HG02798 (cell line): ENCODE measurements around the gene YIPF5.

Experiments
- ATAC-seq: cut with Tn5 transposase; IDR thresholded peaks from one replicate; pipeline ENCODE4 v1.9.1; 2021; ENCODE audit warnings: mild to moderate bottlenecking; ENCODE audit not compliant: unreplicated experiment, poor library complexity

YIPF5 gene

DNA sequence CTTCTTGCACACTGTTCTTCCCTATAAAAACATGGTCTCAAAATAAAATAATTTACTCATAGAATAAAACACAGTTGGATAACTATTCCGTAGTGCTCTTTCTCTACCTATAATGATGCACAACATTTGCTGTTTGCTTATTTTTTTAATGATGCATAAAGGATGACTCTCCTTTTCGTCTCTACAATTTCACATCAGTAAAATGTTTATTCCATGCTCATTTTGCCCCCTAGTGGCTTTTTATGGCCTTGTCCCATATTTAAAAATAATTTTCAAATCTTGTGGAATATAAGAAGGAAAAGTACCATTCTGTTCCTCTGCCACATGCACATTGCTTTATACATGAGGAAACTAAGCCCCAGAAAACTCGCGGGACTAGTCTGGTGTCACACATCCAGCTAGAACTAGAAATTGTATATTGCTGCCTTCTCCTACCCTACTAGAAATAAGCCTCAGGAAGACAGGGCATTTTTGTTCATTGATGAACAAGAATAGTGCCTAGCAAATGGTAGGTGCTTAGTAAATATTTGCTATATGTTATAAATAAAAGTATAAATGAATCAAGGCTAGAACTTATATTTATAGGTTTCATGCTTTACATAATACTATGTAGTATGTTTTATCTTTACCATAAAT lies 12.9 kb upstream of the YIPF5 start:
- ATAC-seq: no peak

DNA sequence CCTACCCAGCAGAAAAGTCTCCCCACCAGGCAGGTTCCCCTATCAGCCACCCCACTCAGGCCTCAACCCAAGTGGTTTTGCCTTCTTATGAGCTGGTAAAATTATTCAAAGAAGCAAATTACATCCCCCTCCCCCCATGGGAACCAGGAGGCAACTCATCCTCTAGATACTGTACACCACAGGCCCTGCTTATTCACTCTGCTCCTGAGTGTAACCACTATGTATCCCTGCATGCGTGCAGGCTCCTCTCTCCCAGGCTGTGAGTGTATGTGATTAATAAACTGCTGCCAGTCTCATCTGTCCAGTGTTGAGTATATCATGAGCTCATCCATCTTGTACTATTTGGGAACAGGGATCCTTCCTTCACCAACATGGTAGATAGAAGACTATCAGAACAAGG lies 8.8 kb upstream of the YIPF5 start:
- ATAC-seq: no peak

DNA sequence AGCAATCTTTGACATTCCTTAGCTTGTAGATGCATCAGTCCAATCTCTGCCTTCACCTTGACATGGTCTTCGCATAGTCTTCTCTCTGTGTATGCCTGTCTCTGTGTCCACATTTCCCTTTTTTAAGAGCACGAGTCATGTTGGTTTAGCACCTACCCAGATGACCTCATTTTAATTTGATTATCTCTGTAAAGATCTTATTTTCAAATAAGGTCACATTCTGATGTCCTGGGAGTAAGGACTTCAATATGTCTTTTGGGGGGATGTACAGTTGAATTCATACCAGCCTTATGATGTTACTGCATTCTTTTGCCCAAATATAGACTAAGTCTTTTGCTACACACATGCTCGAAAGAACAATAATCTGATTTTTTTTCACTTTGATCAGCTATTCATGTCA lies 7.1 kb upstream of the YIPF5 start:
- ATAC-seq: no peak

DNA sequence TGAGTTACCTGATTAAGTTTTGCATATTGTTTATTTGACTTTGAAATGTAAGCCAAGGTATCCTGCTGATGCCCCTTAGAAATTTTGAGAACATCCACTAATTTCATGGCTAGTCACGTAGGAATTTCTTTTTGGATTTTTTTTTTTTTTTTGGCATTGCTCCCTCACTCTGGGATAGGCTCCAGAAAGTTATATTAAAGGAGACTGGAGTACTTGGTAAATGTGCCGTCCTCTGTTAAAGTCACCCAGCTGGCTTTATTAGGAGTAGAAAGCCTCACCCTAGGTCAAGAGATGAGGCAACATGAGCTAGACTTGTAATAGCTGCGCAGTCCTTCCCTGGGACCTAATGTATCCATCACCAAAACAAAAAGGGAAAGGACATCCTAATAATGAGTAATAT lies 3.3 kb upstream of the YIPF5 start:
- ATAC-seq: no peak

DNA sequence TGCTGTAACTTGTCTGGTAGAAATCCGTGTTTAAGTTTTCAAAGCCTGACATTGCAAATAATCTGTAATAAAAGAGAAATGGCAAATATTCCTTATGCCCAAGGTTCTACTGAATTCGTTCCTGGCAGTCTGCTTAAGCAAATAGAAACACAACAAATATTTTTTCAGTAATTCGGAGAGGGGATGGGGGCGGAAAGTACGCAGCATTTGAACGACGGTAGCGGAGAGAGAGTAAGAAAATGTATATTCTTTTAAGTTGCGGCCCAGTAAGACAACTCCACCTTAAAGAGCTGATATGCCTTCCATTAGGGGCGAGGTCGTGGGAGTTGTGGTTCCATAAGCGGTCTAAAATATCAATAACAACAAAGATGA lies 569 bp downstream of the YIPF5 start:
- no peak for ATAC-seq

DNA sequence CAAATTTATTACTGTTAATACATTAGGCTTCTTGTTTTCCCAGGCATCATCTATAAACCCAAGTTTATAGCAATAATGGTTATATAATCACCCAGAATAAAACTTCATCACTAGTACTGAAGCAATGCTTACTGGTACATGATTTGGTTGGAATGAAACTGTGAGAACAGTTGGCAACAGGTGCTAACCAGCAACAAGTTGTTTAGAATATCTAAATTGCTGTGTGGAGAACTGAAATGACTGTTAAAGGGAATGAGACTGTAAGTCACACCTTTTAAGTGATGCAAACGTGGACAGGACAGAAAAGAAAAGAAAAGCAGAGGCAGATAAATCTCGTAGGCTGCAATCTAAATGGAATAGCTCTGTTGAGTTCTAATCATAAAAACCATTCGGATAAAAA lies 2.5 kb downstream of the YIPF5 start:
- ATAC-seq: no peak

DNA sequence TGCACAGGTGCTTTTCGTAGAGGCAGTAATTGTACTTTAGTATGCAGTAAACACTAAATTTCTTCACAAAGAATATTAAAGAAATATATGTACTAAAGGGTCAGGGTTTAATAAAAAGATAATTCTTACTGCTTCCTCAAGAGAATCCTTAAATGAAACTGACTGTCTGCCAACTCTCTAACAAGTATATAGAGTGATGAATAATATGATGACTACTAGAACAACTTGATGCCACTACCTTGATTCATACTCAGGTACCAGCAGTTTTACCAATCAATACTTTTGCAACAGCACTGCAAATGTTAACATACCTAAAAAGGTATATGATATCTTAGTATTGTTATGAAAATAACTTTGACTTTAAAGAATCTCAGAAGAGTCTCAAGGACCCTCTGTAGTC lies 3.8 kb downstream of the YIPF5 start:
- no peak for ATAC-seq

DNA sequence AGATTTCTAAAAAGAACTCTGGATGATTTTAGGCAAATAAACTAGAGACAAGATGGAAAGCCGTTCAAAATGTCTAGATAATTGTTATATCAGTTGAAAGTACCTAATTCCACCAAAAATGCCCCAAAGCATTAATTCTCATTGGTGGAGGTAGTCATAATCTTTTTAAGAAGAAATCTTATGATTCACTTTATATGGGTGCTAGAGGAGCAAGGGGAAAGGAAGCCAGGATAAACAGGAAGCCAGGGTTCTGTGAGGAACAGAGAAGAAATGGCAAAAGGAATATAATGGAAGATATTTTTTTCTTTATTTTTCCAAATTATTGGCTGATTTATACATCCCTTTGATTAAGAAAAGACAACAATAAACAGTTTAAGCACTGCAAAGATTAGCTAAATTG lies 7.8 kb downstream of the YIPF5 start:
- no peak for ATAC-seq

DNA sequence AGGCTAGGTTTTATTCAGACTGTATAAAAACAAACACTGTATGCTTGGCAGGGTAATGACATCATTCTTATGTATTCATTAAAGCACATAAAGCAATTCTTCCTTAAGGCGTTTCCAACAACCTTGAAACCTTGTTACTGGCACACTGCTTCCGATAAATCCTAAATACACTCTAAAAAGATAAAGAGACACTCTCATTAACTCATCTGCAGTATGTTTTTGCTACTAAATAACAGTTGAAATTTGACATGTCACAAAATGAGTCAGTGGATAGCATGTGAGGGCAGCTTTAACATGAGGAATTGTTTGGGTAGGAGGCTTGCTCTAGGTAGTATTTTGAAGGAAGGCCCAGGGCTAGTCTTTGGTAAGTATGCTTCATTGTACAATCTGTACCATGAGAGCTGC lies 13.7 kb downstream of the YIPF5 start:
- no peak for ATAC-seq

DNA sequence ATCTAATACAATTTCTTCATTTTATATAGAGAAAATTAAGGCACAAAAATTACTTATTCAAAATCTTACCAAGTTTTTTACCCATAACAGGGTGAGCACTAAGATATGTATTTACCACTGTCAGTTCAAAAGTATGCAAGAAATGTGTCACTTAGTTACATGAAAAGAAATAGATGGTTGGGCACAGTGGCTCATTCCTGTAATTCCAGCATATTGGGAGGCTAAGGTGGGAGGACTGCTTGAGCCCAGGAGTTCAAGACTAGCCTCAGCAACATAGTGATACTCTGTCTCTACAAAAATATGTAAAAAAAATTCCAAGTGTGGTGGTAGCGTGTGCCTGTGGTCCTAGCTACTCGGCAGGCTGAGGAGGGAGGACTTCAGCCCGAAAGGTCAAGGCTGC lies 19.4 kb downstream of the YIPF5 start:
- ATAC-seq: no peak

DNA sequence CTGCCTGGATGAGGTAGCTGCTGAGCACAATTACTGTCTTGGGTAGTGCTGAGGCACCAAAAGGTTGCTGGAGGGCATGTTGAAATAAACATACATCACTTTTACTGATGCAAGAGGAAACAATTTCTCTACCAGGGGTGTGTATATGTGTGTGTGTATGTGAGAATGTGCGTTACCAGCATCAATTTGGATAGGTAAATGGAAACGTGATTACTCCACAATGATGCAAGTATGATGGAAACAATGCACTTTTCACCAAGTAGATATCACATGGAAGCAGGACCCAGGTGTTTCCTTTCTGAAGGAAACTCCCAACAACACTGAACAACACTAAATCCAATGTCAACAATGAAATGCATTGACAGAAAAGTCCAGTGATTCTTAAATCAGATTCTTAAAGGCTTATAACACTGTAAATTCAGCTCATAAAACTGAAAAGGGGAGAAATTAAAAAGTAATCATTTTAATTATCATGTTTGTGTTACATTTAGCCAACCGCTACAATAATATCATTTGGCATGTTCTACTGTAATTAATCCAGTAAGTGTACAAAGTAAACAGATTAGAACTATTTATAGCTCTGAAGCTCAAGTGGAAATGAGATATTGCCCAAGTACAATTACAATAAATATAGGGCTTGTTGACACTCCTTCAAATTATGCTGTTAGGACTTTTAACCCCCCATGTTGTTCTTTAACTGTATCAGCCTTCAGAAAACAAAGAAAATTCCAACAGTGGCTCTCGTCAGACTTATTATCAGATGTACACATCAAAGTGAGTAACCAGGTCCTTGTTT lies 25.3 kb downstream of the YIPF5 start:
- ATAC-seq: no peak

DNA sequence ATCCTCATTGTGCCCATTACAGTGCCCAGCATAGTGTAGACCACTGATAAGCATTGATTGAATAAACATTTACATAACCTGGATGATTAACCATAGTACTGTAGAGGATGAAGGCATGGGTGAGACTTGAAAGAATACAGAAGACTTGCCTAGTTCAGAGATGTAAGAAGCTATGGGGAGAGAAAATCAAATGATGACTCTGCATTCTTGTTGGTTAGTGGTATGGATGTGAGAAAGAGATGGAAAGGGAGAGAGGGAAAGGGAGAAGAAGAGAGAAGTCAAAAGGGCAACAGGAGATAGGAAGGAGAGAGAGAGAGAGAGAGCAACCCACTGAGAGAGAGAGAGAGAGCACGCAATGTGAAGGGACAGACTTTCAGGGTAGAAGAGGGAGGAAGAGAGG lies 26.8 kb downstream of the YIPF5 start:
- no peak for ATAC-seq

DNA sequence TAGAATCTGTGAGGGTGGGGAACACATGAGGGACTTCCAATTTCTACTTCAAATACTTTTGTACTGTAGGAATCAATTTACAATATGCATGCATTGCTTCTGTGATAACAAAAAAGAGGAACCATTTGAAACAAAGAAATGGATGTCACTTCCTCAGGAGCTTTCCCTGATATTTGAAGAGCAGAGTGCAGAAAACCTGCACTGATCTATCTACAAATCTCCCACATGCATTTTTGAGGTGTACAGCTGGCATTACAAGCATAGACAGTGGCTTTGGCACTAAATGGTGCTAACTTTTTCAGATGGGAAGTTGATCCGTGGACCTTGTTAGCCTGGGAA lies 27.7 kb downstream of the YIPF5 start:
- no peak for ATAC-seq

DNA sequence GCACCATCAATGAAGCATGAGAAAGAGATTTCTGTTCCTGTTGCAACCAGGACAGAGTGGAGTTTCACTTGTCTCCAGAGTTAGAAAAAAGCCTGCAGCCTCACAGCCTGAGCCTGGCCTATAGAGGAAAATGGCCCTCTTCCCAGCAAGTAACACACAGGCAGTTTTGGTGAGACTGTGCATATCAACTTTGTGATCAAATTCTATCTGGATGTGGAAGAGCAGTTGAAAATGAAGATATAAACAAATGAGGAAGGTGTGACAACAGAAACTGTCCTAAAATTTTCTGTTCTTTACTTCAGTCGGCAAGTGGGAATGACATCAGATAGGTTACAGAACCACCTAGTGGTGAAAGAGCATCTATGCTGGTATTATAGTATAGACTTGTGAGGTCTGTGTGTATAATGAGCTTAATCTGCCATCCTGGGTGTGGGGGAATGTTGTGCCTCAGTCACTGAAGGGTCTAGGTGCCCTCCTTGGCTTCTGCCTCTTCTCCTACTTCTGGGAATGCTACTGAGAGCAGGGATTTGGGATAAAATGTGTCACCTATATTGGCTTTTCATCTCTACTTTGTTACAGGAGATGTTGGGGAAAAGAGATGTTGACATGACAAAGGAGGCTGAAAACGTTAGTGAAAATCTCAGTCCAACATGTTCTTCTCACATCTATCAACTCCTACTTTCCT lies 28.2 kb downstream of the YIPF5 start:
- ATAC-seq: peak; percentile 95

DNA sequence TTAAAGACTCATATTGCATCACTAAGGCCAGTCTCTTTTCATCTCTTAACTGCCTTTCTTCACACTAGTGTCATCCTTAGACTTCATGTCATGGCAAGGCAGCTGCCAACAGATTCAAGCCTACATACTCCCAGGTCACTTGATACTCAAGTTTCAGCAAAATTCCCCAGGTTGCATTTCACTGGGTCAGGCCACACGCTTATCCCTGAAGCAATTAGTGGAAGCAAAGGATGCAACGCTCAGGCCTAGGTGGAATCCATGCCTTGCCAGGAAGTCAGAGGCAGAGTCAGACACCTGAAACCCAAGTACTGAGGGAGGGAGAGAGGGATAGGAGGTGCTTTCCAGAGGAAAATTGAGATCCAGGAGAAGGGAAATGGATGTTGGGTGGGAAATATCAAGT lies 28.9 kb downstream of the YIPF5 start:
- ATAC-seq: no peak

DNA sequence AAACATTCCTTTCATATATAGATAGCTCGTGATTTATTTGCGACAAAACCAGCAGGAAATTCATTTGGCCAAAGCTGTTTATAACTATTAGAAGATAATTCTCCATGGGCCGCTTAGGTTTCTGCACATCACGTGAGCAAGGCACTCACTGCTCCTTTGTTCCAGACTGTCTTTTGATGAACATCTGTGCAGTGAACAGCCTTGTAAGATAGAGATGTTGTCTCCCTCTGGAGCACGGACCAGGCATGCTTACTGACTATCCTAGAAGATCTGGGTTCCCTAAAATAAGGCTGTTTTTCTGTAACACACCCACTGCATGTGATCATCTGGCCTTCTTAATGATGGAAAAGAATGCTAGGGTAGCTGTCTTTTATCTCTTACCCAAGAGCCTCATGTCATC lies 30.9 kb downstream of the YIPF5 start:
- no peak for ATAC-seq

DNA sequence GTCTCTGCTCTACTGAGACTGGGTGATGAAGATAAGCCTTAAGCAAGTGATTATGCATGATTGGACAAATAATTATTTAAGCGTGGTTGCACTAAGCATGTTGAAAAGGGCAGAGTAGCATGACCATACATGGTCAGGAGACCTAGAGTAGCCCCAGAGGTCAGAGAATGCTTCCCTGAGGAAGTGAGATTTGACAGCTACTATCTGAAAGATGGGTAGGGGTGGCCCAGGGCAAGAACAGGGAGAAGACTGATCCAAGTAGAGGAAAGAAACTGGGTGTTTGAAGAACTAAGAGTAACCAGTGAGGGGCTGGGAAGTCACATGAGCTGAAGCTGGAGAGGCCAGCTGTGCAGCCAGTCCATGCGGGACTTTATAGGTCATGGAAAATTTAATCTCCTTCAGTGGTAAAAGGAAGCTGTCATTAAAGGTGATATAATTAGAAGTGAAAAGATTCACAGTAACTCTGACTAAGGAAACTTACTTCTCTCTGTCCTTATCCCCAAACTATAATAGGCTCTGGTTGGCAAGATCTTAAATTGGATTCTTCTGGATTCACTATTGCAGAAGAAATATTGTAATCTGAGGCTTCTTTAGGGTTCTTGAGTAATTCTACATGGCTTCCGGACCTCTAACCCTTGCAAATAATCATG lies 35.2 kb downstream of the YIPF5 start:
- ATAC-seq: no peak

DNA sequence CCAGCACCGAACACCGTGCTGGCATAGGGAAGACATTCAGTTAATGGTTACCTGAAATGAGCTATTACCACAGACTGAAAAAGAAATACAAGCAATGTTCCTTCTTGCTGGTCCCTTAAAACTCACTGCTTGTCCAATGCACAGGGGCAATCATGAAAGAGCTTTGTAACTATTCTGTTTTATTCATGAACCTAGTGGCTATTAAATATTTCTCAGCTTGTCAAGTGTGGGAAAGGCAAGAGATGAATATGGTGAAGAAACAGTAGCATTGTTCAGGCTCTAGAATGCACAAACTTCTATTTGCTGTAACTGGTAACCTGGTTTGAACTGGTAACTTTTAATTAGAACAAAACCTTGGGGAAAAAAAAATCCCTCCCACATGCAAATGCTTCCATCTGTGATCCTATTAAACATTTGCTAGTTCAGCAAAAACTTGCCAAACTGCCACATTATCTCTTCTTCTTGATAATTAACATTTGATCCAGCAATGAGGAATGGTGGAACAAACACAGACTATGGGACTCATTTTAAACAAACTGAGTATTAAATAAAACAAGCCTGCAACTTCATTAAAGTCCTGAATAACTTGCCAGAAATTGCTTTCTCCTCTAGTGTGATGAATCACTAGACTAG lies 36.1 kb downstream of the YIPF5 start:
- no peak for ATAC-seq

DNA sequence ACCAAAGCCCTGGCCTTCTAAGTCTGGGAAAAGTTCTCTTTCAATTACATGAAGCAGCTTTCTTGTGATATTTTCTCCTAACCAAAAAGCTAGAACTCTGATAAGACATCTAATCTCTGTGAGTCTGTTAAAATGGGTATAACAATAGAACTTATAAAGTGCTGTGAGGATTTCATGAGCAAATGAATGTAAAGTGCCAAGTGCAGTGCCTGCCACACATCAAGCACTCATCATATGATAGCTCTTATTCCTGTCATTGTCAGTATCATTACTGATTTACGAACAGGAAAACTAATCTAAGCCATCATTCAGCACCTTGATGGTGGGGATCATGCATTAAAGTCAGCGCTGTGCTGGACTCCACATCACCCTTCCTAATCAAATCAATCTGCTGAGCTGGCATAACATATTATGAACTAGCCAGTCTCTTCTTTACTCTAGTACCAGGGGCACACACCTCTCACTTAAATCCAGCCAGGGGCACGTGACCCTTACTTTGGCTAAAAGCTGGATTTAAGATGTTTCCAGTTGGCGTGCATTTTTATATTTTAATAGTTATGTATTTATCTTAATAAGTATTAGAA lies 37.3 kb downstream of the YIPF5 start:
- ATAC-seq: no peak

DNA sequence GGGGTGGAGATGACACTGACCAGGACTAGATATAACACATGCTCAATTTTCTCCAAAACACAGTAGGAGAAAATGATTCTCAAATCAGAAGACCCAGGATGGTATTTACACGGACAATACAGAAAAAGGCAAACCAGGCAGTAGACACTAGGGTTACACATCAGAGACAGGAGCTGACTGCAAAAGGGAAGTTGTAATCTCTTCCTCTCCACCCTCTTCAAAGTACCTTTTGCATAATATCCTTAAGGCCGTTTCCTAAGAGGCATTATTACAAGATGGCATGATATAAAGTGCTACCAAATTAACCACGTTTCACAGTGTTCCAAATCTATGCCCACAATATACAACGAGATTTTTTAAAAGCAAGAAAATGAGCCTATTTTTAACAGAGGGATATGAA lies 39.2 kb downstream of the YIPF5 start:
- no peak for ATAC-seq

DNA sequence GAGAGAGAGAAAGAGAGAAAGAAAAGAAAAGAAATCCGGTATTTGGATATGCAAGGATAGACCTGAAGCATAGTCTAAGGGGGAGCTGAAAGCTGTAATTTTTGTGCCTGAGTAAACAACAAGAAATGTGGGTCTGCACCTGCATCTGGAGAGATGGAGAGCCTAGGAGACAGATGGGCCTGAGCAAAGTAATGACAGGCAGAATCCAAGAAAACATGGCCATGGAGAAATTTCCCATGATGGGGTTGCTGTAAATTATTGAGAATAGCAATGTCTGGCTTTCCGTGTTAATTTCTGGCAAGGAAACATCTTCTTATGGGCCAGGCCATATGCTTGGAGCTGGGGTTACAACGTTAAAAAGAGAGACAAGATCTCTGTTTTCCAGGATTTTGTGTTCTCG lies 40.2 kb downstream of the YIPF5 start:
- ATAC-seq: no peak
